Epithelial cell of proximal tubule (primary cell): ENCODE measurements around the gene FUNDC1. TPM values are rescaled to one million over a fixed set of nuclear protein-coding genes. Genes with fewer than 3 reads are reported as not detected.
"Not testable (repeated sequence)": the region's sequence is repeated elsewhere in the genome, so short reads cannot be mapped to it uniquely, and the experiment has no call there.

Experiments
- DNase-seq: peaks from one replicate; pipeline ENCODE4 v3.0.0-alpha.2; 2011; ENCODE audit warnings: low read depth
- H3K4me3 ChIP-seq: 2 replicates; pipeline ENCODE4 v1.5.1; 2011; ENCODE audit warnings: low read depth, mild to moderate bottlenecking, low read length
- total RNA-seq: library from RNA; depleted of rRNA; stranded (reverse); fragments of >200 nt; gene quantifications from 2 replicates; pipeline ENCODE4 v1.2.3, GENCODE V29; 2015
- TF ChIP-seq, protein P1 (sequence below): conservative IDR thresholded peaks from 2 replicates; pipeline ENCODE4 v1.5.1; 2012; ENCODE audit warnings: low read depth, mild to moderate bottlenecking, low read length

The FUNDC1 gene
- total RNA-seq, 1 donor from 2014 or later, result 22.2 TPM

DNA sequence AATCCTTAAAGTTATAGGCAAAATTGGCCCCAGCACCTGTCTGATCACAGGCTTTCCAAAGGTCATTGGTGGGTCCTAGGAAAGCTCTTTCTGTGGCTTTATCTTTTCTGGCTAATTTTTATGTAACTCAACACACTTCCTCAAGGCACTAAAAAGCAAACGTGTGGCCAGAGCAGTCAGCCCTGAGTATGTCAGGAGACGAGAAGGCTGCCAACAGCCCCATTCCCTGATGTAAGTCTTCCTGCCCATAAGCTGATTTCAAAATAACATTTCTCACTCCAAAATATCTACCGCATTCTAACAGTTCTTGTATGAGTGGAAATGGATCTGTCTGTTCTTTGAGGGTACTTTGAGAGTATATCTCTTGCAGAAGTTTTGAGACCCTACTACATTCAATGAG lies 25.5 kb upstream of the FUNDC1 start:
- no peak for DNase-seq
- TF ChIP-seq, protein P1, sequence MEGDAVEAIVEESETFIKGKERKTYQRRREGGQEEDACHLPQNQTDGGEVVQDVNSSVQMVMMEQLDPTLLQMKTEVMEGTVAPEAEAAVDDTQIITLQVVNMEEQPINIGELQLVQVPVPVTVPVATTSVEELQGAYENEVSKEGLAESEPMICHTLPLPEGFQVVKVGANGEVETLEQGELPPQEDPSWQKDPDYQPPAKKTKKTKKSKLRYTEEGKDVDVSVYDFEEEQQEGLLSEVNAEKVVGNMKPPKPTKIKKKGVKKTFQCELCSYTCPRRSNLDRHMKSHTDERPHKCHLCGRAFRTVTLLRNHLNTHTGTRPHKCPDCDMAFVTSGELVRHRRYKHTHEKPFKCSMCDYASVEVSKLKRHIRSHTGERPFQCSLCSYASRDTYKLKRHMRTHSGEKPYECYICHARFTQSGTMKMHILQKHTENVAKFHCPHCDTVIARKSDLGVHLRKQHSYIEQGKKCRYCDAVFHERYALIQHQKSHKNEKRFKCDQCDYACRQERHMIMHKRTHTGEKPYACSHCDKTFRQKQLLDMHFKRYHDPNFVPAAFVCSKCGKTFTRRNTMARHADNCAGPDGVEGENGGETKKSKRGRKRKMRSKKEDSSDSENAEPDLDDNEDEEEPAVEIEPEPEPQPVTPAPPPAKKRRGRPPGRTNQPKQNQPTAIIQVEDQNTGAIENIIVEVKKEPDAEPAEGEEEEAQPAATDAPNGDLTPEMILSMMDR, result no peak
- no peak overlapping the region for H3K4me3 ChIP-seq

DNA sequence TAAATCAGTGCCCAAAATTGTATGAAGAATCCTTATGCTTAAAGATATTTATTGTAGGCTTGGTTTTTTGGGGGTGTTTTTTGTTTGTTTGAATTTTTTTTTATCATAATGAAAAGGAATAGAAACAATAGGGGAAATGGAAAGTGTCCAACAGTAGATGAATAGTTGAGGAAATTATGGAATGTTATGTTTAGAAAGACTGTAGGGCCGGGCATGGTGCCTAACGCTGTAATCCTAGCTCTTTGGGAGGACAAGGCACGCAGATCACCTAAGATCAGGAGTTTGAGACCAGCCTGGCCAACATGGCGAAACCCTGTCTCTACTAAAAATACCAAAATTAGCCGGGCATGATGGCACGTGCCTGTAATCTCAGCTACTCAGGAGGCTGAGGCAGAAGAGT lies 19.2 kb upstream of the FUNDC1 start:
- not testable (repeated sequence) for DNase-seq, H3K4me3 ChIP-seq

DNA sequence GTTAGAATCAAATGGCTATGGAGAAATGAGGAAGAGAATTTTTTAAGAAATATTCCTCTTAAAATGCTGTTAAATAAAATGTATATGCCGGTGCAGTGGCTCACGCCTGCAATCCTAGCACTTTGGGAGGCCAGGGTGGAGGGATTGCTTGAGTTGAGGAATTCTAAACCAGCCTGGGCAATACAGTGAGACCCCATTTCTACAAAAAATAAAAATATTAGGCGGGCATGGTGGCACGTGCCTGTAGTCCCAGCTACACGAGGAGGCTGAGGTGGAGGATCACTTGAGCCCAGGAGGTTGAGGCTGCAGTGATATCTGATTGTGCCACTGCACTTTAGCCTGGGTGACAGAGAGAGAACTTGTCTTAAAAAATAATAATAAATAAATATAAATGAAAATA lies 7.9 kb upstream of the FUNDC1 start:
- DNase-seq, result no peak
- TF ChIP-seq, protein P1, result no peak
- no peak overlapping the region for H3K4me3 ChIP-seq

DNA sequence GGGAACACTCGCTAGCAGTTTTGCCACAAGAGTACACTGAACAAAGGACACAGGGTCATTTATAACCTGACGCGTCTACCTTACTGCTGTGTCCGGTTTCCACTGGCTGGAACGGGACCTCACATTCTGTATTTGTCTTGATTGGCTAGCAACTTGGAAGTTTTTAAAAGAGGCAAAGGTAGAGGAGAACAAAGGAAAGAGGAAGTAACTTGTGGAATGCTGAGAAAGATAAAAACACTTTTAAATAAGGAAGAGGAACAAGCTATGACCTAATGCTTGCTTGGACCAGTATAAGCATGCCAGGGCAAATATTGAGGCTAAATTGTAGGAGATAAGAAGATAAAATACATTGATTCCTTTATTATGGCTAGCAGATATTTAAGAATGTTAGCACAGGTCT lies 2.8 kb upstream of the FUNDC1 start:
- H3K4me3 ChIP-seq, DNase-seq: not testable (repeated sequence)

DNA sequence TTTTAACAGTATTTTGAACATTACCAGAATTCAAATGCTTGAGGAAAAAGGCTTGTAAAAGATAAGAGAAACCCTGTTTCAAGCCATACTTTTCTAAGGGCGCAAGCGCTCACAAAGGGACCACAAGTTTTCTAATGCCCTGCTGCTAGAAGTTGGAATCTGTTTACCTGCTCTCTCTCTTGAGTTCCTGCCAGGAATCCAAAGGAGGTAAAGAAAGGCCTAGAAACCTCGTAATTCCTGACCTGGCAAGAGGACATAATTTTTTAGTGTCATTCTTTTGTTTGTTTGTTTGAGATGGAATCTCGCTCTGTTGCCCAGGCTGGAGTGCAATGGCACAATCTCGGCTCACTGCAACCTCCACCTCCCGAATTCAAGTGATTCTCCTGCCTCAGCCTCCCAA lies 1.4 kb upstream of the FUNDC1 start:
- no peak for DNase-seq
- TF ChIP-seq, protein P1, result no peak
- no peak overlapping the region for H3K4me3 ChIP-seq

DNA sequence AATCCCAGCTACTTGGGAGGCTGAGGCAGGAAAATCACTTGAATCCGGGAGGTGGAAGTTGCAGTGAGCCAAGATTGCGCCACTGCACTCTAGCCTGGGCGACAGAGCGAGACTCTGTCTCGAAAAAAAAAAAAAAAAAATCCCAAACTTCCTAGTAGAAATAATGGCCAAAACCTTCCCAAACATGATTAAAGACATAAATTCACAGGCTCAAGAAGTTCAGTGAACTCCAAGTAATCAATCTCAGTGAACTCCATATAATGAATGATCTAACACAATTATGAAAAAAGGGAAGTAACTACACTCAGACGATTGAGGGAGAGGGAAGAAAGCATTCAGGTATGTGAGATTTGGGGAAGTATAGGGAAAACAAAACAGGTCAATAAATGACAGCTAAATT lies 6.5 kb downstream of the FUNDC1 start:
- TF ChIP-seq, protein P1, result no peak
- H3K4me3 ChIP-seq, result no peak overlapping the region
- no peak for DNase-seq

DNA sequence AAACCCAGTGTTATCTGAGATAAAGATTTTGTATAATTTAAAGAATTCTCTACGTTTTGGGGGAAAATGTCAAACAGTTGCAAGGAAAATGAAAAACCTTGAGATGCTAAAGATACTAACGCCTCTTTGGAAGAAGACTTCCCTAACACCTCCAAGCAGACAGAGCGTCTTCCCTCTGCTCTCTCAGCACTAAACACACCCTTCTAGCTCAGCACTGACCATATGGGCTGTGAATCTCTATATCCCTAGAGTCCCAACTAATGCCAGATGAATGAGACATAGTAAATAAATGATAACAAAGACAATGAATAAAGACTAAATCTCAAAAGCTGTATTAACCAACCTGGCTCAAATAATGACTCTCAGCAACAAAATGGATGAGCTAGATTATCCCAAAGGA lies 13.3 kb downstream of the FUNDC1 start:
- H3K4me3 ChIP-seq, result no peak overlapping the region
- DNase-seq, result no peak
- TF ChIP-seq, protein P1, result no peak

DNA sequence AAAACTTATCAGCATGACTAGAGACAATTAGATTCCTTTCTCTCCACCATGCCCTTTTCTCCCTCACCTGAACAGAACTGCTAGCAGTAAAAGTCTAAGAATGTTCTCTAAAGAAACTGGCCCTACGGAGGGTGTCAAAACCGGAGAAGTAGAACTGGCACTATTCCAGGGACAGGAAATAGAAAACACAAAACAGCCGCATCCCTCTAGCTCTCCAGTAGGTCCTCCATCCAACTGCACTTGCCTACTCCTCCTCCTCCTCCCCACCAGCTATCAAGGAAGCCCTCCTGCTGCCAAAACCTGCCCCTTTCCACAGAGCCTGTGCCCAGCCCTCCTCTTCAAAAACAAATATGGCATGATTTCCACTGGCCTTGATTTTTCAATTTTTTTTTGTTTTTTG lies 28.4 kb downstream of the FUNDC1 start:
- TF ChIP-seq, protein P1, result no peak
- no peak overlapping the region for H3K4me3 ChIP-seq
- no peak for DNase-seq
